Measurements from ENCODE around the gene PSMA2.

The PSMA2 gene

DNA sequence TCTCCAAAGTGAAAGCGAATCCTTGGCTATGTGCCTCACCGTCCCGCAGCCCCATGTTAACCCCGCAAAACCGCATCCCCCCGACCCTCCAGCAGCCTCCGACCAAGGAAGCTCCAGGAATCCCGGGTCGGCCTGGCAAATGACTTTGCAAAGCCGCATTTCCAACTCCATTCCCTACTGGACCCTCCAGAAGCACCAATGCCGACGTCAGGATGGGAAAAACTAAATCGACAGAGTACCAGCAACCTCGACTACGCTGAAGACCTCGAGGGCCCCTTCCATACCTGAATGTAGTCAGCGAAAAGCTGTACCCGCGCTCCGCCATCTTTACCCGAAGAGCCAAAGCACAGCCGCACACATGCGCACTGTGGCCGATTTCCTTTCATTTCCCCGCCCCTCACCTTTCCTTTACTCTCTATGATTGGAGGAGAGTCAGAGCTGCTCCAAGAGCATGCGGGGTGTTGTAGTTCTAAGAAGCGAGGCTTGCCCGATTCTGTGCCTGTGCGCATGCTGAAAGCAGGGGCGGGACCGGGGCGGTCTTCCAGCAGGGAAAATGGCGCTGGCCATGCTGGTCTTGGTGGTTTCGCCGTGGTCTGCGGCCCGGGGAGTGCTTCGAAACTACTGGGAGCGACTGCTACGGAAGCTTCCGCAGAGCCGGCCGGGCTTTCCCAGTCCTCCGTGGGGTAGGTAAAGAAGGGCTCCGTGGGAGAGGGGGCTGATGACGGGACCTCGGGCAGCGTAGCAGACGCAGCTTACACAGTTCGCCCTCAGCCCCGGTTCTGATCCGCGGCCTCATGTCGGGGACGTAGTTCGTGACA is at the start of gene PSMA2, which contains the start of gene MRPL32:
TSS of gene PSMA2 (minus strand) at position 341 of the 818 bp plus-strand sequence. CDS start at position 325, 16 bp downstream.
TSS of gene MRPL32 (plus strand) at position 543 of the 818 bp plus-strand sequence. CDS start at position 554, 11 bp downstream.
- peak; percentile 91 to 96 for DNase-seq

DNA sequence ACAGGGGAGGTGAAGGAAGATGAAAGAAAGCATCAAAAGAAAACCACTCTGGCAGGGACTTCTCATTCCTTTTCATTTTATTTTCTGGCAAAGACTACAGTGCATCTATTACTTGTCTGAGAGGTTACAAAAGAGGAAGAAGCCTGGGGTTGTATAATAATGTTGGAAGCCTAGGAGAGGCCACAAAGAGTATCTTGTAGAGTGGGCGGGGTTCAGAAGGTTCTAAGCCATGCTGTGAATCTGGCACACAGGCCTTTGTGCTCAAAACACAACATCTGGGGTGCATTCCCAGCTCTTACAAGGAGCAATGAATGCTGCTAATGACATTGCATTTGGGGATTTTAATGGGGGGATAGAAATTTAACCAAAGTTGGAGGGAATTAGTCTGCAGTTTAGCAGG is 49.6 kb upstream of the PSMA2 start:
- DNase-seq, result no peak

GRCh38 chr7:42980514-42980913 is 48.5 kb upstream of the PSMA2 start:
- no peak for DNase-seq

- no peak for DNase-seq
Observed at GRCh38 chr7:42980084-42980483, 48.1 kb upstream of the PSMA2 start.

DNA sequence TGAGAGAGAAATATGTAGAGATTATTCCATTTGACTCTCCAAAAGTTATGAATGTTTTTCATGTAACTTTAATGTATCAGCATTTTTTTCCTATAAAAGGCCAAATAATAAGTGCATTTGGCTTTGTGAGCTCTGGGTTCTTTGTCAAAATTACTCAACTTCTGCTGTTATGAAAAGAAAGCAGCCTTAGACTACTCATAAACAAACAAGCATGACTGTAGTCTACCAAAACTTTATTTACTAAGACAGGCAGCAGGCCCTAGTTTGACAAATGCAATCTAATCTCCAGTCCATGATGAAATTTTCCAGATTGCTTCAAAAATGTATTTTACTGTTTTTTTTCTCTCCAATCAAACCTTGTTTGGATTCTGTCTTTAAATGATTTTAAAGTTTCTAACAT is 46.5 kb upstream of the PSMA2 start:
- DNase-seq, result no peak

GRCh38 chr7:42976371-42976770 is 44.4 kb upstream of the PSMA2 start:
- DNase-seq, result no peak

DNA sequence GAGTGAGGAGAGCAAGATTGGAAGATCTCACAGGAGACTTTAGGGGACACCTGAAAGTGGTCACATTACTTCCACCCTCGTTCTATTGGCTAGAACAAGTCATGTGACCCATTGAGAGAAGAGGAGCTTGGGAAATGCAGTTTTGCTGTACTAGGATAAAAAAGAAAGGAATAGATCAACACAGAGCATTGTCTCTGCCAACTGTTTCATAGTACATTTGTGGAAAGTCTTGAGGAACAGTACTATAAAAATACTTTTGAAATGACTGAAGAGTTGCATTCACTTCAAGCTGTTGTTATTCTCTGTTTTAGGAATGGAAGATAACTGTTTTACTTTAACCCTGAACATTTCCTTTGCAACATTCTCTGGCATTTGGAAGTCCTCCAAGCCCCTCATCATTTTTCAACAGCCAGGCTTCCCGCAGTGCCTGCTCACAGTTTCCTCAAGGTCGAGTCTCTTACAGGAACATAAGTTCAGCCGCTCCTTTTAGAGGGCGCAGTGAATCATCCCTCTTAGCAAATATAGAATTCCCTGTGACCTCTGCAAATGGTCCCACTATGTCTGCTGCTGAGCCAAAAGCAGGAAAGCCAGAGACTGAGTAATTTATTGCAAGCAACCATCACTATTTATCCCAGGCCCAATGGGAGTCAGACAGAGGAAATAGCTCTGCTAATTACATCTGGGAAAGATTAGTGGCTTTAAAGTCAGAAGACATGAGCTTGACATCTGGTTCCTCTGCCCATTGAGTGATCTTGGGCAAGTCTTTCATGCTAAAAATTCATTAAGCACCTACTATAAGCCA is 40.9 kb upstream of the PSMA2 start:
- no peak for DNase-seq

DNA sequence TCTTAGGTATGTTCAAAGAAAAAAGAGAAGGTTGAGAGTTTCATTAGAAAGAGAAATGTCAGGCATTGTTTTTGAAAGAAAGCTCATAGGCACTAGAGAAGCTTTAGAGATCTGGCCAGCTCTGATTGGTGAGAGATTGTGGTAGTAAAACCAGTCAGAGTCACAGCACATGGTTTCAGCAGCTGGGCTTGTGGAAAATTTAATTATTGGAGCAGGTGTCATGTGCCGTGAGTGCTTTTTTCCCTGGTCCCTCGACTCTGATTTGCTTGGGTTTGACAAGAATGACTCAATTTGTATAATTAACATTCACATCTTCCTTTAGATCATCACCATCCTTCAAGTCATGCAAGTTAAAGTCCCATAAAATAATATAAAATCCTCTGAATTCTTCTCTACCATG is 35.4 kb upstream of the PSMA2 start:
- no peak for DNase-seq

GRCh38 chr7:42964849-42965805 is 33.2 kb upstream of the PSMA2 start:
- no peak for DNase-seq

DNA sequence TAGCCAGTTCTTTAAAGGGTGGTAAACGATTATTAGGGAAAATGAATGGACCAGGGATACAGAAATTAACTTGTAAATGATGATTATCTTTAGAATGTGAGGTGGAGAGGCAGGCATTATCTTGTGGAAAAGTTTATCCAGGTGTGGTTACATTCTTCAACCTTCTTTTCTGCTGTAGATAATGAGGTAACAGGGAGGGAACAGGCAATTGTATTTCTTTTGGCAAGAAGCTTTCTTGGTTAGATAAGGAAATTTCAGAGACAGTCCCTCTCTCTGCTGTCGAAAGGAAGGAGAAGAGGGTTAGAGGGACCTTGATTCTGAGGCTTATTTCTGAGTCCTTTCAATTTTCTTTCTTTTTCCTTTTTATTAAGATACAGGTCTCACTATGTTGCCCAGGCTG is 32.3 kb upstream of the PSMA2 start:
- no peak for DNase-seq

DNA sequence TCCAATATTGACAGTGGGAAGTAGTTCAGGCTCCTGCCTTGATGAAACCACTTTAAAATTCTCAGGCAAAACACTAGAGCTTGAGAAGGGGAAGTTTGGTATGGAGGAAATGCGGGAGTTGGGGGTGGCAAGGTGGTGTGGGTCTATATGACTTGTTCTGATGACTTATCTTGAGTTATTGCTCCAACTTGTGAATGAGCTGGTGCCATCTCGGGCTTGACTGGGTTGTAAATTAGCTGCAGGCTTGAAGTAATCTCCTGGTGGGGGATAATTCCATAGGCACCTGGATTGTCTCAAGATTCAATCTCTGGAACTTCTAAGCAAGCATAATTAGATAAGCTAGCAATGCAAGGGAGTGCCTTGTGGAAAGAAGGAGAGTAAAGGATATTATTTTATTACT is 29.2 kb upstream of the PSMA2 start:
- no peak for DNase-seq

DNA sequence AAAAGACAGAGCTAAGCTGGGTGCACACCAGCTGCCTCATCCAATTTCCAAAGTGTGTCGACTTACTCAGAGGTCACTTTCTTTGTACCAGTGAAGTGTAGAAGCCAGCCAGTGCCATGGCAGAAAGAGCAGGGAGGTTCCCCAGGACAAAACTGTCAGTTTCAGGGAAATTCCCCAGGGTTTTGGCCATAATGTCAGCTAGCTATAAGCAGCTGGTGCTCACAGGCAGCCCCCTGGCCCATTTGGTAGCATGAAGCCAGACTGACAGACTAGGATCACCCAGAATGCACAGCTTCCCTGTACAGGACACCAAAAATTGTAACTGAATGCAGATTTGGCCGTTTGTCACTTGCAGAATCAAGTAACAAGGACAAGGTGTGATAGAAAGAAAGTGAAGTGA is 28.8 kb upstream of the PSMA2 start:
- no peak for DNase-seq

DNA sequence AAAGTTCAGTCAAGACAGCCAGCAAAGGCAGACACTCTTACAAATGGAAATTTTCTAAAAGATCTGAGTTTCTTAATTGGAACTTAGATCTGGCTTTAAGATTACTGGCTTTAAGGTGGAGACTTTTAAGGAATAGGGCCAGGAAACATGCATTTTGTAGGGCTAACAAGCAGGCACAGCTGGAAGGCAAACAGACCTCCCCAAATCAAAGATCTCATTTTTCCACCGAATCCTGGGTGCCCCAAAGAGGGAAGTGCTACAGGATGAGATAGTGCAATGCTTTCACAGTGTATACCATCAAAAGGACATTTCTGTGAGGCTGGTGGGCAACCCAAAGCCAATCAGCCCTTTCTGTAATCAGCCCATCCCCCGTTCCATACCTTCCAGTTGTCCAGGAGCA is 27.6 kb upstream of the PSMA2 start:
- DNase-seq, result no peak

DNA sequence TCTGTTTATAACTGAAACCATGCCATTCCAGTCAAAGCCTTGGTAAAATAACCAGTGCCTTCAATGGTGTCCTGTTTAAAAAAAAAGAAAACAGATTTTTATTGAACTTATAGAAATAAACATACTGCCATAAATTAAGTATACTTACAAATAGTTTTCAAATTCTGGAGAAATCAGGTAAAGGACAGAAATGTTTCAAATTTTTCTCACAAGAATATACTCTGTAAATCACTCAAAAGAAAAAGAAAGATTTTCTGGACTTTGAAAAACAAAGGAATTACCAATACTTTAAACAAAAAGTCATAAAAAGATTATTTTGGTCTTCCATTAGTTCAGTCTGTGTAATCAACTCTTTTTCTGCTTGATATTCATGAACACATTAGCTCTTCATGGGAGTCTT is 24.1 kb upstream of the PSMA2 start:
- no peak for DNase-seq

GRCh38 chr7:42953994-42954393 is 22.0 kb upstream of the PSMA2 start:
- DNase-seq, result no peak

DNA sequence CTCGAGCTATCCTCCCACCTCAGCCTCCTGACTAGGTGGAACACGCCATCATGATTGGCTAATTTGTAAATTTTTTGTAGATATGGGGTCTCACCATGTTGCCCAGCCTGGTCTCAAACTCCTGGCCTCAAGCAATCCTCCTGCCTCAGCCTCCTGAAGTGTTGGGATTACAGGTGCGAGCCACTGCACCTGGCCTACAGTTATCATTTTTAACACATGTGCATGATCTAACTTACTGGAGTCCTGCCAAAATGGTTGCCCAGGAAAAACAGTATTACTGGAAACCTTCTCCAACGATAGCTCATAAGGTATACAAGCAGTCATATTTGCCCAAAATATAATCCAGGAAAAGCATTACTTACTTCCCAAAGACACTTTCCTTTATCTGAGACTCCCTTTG is 20.4 kb upstream of the PSMA2 start:
- DNase-seq, result no peak

- no peak for DNase-seq
Observed at GRCh38 chr7:42950417-42950816, 18.4 kb upstream of the PSMA2 start.

- DNase-seq, result no peak
Observed at GRCh38 chr7:42947521-42947920, 15.5 kb upstream of the PSMA2 start.

- DNase-seq, result no peak
Observed at GRCh38 chr7:42946627-42946950, 14.6 kb upstream of the PSMA2 start.

DNA sequence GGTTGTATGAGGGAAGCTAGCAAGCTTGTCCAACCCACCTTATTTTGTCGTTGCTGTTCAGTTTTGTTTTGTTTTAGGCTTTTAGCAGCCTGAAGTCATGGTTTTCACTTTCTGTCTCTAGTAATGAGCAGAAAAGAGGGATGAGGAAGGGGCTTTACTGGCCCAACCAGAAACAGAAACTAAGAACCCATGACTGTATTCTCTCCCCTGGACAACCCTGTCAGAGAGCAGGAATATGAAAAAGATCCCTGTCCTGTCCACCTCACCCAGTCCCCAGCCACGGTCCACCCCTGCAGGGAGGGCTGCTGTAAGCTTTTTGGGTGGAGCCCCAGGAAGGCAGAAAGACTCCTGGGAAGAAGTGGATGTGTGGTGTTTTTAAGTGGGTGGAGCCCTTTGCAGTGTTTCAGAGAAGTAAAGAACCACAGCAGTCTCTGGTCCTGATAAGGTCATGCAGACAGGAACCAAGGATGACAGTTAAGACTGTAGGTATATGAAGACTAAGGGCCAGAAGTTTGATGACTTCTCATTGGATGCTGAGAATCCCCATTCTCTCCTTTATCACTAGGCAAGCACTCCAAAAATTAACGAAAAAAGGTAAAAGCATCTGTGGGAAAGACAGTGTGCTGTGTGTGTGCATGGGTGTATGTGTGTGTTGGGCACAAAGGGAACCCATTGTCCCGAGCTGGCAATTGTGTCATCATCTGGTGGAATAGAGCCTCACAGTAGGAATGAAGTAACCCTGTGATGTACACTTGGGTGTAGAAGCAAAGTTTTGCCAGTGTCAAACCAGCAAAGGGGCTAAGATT is 14.1 kb upstream of the PSMA2 start:
- DNase-seq, result no peak

GRCh38 chr7:42940985-42941847 is 9.2 kb upstream of the PSMA2 start:
- DNase-seq, result peak; percentile 27 to 71
